HepG2 (cell line): ENCODE data around the gene HOPX. TPM values are rescaled to one million over a fixed set of nuclear protein-coding genes. Genes with fewer than 3 reads are reported as not detected.

ENCODE experiments used
- ATAC-seq: fragments of 200-7000 bp; cut with Tn5 transposase; 3 replicates; pipeline ENCODE4 v1.9.1; 2020; ENCODE audit warnings: mild to moderate bottlenecking, moderate library complexity
- BruUV-seq: library from RNA; stranded (reverse); fragments of 400-500 nt; replicated peaks from 2 replicates; lab custom pipeline; 2021; lab: Mats Ljungman, UMichigan
- CTCF ChIA-PET: fragments of 300-600 bp; formaldehyde crosslinking; extraction: SDS; loops from one replicate; lab custom pipeline; 2021; ENCODE audit warnings: low total read pairs, inconsistent platforms, low intra/inter-chr PET ratio; lab: Yijun Ruan, JAX
- POLR2A ChIA-PET: fragments of 350-600 bp; sonication (Branson Sonifier 250); formaldehyde crosslinking; loops from one replicate; lab custom pipeline; 2020; ENCODE audit warnings: antibody characterized with exemption, inconsistent platforms; lab: Yijun Ruan, JAX
- DNase-seq: peaks from one replicate; pipeline ENCODE4 v3.0.0-alpha.2; 2015; ENCODE audit warnings: low spot score
- FAIRE-seq: peaks from 3 replicates; lab custom pipeline; 2011; peaks lifted over from hg19 to GRCh38; lab: Jason Lieb, UNC
- H2AFZ ChIP-seq: one replicate; pipeline ENCODE4 v1.6.1; 2011; ENCODE audit warnings: low read length, inconsistent platforms
- H3K27ac ChIP-seq: fragments of 300-600 bp; 3 replicates; pipeline ENCODE4 v1.8.0; 2011; ENCODE audit warnings: mixed run types, mild to moderate bottlenecking, mixed read lengths, low read length, inconsistent platforms; ENCODE audit not compliant: insufficient read depth; ENCODE audit errors: extremely low read length
- H3K27me3 ChIP-seq, 2 experiments: fragments of 200-600 bp in 1 of 2; 2 replicates in 1 of 2; 3 replicates in 1 of 2; pipeline versions ENCODE4 v1.6.0 to v1.8.0; 2011; ENCODE audit warnings: low read length in 2 of 2, mild to moderate bottlenecking in 2 of 2, moderate library complexity in 2 of 2, inconsistent platforms in 1 of 2; ENCODE audit not compliant: insufficient read depth in 2 of 2, control insufficient read depth in 1 of 2
- H3K36me3 ChIP-seq, 2 experiments: fragments of 200-600 bp in 1 of 2; replicated peaks in 1 of 2; 2 replicates in 1 of 2; 3 replicates in 1 of 2; pipeline versions ENCODE4 v1.5.1 to v1.8.0; 2011; ENCODE audit warnings: low read length in 2 of 2, inconsistent platforms in 1 of 2; ENCODE audit not compliant: insufficient read depth in 2 of 2, control insufficient read depth in 1 of 2
- H3K4me1 ChIP-seq: 2 replicates; pipeline ENCODE4 v1.5.1; 2012; ENCODE audit warnings: low read length, inconsistent platforms; ENCODE audit not compliant: insufficient read depth
- H3K4me2 ChIP-seq: 2 replicates; pipeline ENCODE4 v1.6.0; 2011; ENCODE audit warnings: low read depth, low read length, inconsistent platforms
- H3K4me3 ChIP-seq, 3 experiments: fragments of 200-600 bp in 1 of 3; sonication (generic), shearing (Covaris generic) in 1 of 3; replicated peaks in 1 of 3; 2 replicates each; pipeline ENCODE4 v1.5.1; 2011 to 2016; ENCODE audit warnings: low read length in 3 of 3, inconsistent platforms in 2 of 3, low read depth in 2 of 3, mild to moderate bottlenecking in 2 of 3, control low read depth in 1 of 3, mixed read lengths in 1 of 3; ENCODE audit not compliant: insufficient read depth in 1 of 3
- H3K79me2 ChIP-seq: one replicate; pipeline ENCODE4 v1.6.1; 2011; ENCODE audit warnings: low read length, inconsistent platforms; ENCODE audit not compliant: insufficient read depth
- H3K9ac ChIP-seq: 2 replicates; pipeline ENCODE4 v1.6.0; 2011; ENCODE audit warnings: mild to moderate bottlenecking, low read depth, low read length, inconsistent platforms; ENCODE audit not compliant: insufficient read depth
- H3K9me3 ChIP-seq: 2 replicates; pipeline ENCODE4 v1.5.1; 2012; ENCODE audit warnings: mild to moderate bottlenecking, low read length
- H4K20me1 ChIP-seq: 2 replicates; pipeline ENCODE4 v1.6.0; 2011; ENCODE audit warnings: inconsistent platforms, mild to moderate bottlenecking, low read length, moderate library complexity; ENCODE audit not compliant: insufficient read depth
- GLI4 ChIP-seq: sonication (generic); formaldehyde crosslinking; IDR thresholded peaks from 2 replicates; pipeline ENCODE4 v1.5.1; 2020; ENCODE audit warnings: missing genetic modification reagents, mild to moderate bottlenecking, moderate library complexity, borderline replicate concordance
- IKZF4 ChIP-seq: sonication (generic); formaldehyde crosslinking; IDR thresholded peaks from 2 replicates; pipeline ENCODE4 v1.5.1; 2020; ENCODE audit warnings: borderline replicate concordance, mild to moderate bottlenecking, low read depth, missing genetic modification reagents; ENCODE audit errors: not compliant biosample characterization
- IRF2 ChIP-seq: IDR thresholded peaks from 2 replicates; pipeline ENCODE4 v1.6.1; 2018; ENCODE audit warnings: missing genetic modification reagents, missing compliant biosample characterization
- KLF9 ChIP-seq: IDR thresholded peaks from 2 replicates; pipeline ENCODE4 v1.6.1; 2016; ENCODE audit warnings: low read depth
- NR2C2 ChIP-seq: sonication (generic); formaldehyde crosslinking; IDR thresholded peaks from 2 replicates; pipeline ENCODE4 v1.4.0; 2020; ENCODE audit warnings: missing genetic modification reagents, mild to moderate bottlenecking, moderate library complexity, borderline replicate concordance
- NR3C1 ChIP-seq: sonication (generic); formaldehyde crosslinking; IDR thresholded peaks from 2 replicates; pipeline ENCODE4 v1.4.0; 2020; ENCODE audit warnings: missing genetic modification reagents
- RBM22 ChIP-seq: fragments of 200-400 bp; formaldehyde crosslinking; optimal IDR thresholded peaks from 2 replicates; pipeline ENCODE3; 2017; ENCODE audit warnings: mild to moderate bottlenecking, low read length, moderate library complexity
- SIX4 ChIP-seq: sonication (generic); formaldehyde crosslinking; IDR thresholded peaks from 2 replicates; pipeline ENCODE4 v1.4.0; 2020; ENCODE audit warnings: missing genetic modification reagents
- TSC22D2 ChIP-seq: sonication (generic); formaldehyde crosslinking; IDR thresholded peaks from 2 replicates; pipeline ENCODE4 v1.5.1; 2020; ENCODE audit warnings: missing genetic modification reagents, mild to moderate bottlenecking, borderline replicate concordance
- ZNF225 ChIP-seq: sonication (generic); formaldehyde crosslinking; IDR thresholded peaks from 2 replicates; pipeline ENCODE4 v1.4.0; 2020; ENCODE audit warnings: mild to moderate bottlenecking, missing genetic modification reagents
- ZNF34 ChIP-seq: sonication (generic); formaldehyde crosslinking; IDR thresholded peaks from 2 replicates; pipeline ENCODE4 v1.4.0; 2020; ENCODE audit warnings: mild to moderate bottlenecking, missing genetic modification reagents, borderline replicate concordance
- ZNF816 ChIP-seq: sonication (generic); formaldehyde crosslinking; IDR thresholded peaks from 2 replicates; pipeline ENCODE4 v1.8.0; 2022; ENCODE audit warnings: missing genetic modification reagents, mild to moderate bottlenecking, borderline replicate concordance
- ZSCAN12 ChIP-seq: sonication (generic); formaldehyde crosslinking; IDR thresholded peaks from 2 replicates; pipeline ENCODE4 v1.9.0; 2021; ENCODE audit warnings: mild to moderate bottlenecking, missing genetic modification reagents
- WGBS: methylation state at CpG from one replicate; pipeline ENCODE4 v1.1.6; 2017; ENCODE audit warnings: low lambda C conversion rate; 5-methylcytosine and 5-hydroxymethylcytosine counted together
- in situ Hi-C: cut with HindIII; loops from 2 replicates; pipeline ENCODE4 v1.10.0; 2017; ENCODE audit warnings: low pct_unique_long_range_greater_than_20kb; ENCODE audit not compliant: extremely low pct_ligation_motif_present
- intact Hi-C: fragments of 100-400 bp; cut with micrococcal nuclease; formaldehyde crosslinking; loops from one replicate; pipeline ENCODE4 v1.10.0; 2022; ENCODE audit not compliant: unreplicated experiment
- polyA plus RNA-seq, 8 experiments: library from polyadenylated mRNA; depleted of rRNA in 3 of 8; stranded (reverse) in 7 of 8; unstranded in 1 of 8; fragments of >200 nt; fragmentation: Illumina TruSeq in 4 of 8; extraction: Trizol in 4 of 8; gene quantifications; 2 replicates each; pipeline versions ENCODE4 v1.2.1 to v1.2.3, GENCODE V29; 2011 to 2016; ENCODE audit warnings: low read depth in 4 of 8, missing spikeins in 1 of 8, mixed read lengths in 1 of 8; ENCODE audit not compliant: insufficient read depth in 1 of 8
- total RNA-seq, 5 experiments: library from RNA; depleted of rRNA; stranded (reverse); fragments of >200 nt; fragmentation: Illumina TruSeq; extraction: Trizol; gene quantifications; 2 replicates each; pipeline ENCODE4 v1.2.3, GENCODE V29; 2016; ENCODE audit warnings: low read depth in 1 of 5
- TF ChIP-seq, protein P1 (sequence below): sonication (generic); formaldehyde crosslinking; IDR thresholded peaks from 2 replicates; pipeline ENCODE4 v1.5.0; 2020; ENCODE audit warnings: mild to moderate bottlenecking, missing genetic modification reagents
- TF ChIP-seq, protein P2 (sequence below): sonication (generic); formaldehyde crosslinking; IDR thresholded peaks from 2 replicates; pipeline ENCODE4 v1.5.0; 2020; ENCODE audit warnings: missing genetic modification reagents, mild to moderate bottlenecking, borderline replicate concordance
- TF ChIP-seq, protein P3 (sequence below): sonication (generic); formaldehyde crosslinking; IDR thresholded peaks from 2 replicates; pipeline ENCODE4 v1.9.0; 2021; ENCODE audit warnings: missing genetic modification reagents, borderline replicate concordance
- TF ChIP-seq, protein P4 (sequence below): sonication (generic); formaldehyde crosslinking; IDR thresholded peaks from 2 replicates; pipeline ENCODE4 v1.8.0; 2023; ENCODE audit warnings: mild to moderate bottlenecking, missing genetic modification reagents

The HOPX gene
- total and polyA plus RNA-seq, 2 of the 13 experiments (the other 11 are each of a cell fraction or from before 2014, with no cell fraction given), result not detected

DNA sequence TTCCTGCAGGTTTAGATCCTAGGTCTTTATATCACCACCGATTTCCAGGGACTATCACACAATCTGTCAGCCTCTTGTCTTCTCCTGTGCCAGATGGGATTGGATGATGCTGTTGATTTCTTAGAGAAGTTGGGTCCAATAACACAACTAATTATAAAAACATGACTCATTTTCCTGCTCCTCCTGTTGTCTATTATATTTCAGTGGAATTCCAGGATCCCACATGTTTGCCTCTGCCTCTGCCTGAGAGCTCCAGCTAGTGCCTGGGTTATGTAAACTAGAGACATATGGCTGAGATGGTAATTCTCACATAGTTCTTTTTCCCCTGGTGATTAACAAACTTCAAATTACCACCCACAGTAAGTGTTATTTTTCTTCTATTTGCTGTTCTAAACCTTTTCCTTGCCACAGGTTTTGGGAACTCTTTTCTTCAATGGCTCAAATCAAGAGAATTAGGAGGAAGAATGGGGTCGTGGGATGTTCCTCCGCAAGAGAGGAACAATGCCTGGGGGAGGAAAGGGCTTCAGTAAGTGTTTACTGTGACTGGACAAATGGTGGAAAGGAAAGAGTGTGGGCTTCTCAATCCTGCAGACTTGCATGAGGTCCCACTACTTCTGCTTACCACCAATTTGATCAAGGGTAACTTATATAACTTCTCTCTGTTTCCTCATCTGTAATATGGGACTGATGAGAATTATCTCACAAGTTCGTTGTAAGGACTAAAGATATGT is 3.4 kb upstream of the HOPX start (continued):
- TF ChIP-seq IRF2, result no peak
- TF ChIP-seq, protein P1, sequence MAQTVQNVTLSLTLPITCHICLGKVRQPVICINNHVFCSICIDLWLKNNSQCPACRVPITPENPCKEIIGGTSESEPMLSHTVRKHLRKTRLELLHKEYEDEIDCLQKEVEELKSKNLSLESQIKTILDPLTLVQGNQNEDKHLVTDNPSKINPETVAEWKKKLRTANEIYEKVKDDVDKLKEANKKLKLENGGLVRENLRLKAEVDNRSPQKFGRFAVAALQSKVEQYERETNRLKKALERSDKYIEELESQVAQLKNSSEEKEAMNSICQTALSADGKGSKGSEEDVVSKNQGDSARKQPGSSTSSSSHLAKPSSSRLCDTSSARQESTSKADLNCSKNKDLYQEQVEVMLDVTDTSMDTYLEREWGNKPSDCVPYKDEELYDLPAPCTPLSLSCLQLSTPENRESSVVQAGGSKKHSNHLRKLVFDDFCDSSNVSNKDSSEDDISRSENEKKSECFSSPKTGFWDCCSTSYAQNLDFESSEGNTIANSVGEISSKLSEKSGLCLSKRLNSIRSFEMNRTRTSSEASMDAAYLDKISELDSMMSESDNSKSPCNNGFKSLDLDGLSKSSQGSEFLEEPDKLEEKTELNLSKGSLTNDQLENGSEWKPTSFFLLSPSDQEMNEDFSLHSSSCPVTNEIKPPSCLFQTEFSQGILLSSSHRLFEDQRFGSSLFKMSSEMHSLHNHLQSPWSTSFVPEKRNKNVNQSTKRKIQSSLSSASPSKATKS (CRISPR knock-in tag), result no peak

DNA sequence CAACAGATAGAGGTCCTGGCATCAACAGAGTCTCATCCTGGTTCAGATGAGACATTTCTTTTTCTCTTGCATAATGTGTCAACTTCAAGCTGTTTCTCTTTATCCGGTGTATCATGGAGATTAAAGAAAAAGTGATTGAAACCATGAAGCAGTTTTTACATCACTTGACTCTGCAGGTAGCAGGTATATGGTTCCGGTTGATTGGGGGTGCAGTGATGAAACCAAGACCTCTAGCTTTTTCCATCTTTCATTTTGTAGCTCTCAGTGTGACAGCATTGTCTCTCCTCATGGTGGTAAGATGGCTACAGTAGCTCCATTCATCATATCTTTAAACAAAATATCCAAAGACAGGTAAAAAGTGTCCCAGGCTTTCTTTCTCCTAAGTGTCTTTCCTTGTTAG is 2.4 kb upstream of the HOPX start:
- Histone ChIP-seq H3K4me3 (no peak overlapping the region), H3K4me2 (no peak overlapping the region), H3K9me3 (no peaks in the 10 kb centered on the region), H4K20me1 (no peaks in the 10 kb centered on the region), H3K9ac (no peak overlapping the region), H3K4me1 (no peaks in the 10 kb centered on the region), H3K27me3 (peaks cover 2 to 15% of the 10 kb centered on the region in 2 experiments; a peak in 3 of 5 replicates), H3K79me2 (no peaks in the 10 kb centered on the region), H2AFZ (no peak overlapping the region), H3K36me3 (no peaks in the 10 kb centered on the region), H3K27ac (no peak overlapping the region)
- intact Hi-C loops, result no loop called here
- FAIRE-seq (no peak), ATAC-seq (no peak), DNase-seq (no peak)
- CTCF ChIA-PET, result no interaction called here
- POLR2A ChIA-PET, result no interaction called here
- no TSS peak for BruUV-seq
- in situ Hi-C loops, result no loop called here
- 25% methylated on average over 2 of the region's 2 CpGs for WGBS
- TF ChIP-seq TSC22D2 (CRISPR knock-in tag), result no peak
- TF ChIP-seq NR2C2 (CRISPR knock-in tag), result no peak
- no peak for TF ChIP-seq NR3C1 (CRISPR knock-in tag)
- TF ChIP-seq, protein P2, sequence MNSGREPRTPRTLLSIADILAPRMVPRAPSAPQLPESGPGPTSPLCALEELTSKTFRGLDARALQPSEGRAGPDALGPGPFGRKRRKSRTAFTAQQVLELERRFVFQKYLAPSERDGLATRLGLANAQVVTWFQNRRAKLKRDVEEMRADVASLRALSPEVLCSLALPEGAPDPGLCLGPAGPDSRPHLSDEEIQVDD (CRISPR knock-in tag), result no peak
- TF ChIP-seq RBM22, result no peak
- TF ChIP-seq, protein P3, sequence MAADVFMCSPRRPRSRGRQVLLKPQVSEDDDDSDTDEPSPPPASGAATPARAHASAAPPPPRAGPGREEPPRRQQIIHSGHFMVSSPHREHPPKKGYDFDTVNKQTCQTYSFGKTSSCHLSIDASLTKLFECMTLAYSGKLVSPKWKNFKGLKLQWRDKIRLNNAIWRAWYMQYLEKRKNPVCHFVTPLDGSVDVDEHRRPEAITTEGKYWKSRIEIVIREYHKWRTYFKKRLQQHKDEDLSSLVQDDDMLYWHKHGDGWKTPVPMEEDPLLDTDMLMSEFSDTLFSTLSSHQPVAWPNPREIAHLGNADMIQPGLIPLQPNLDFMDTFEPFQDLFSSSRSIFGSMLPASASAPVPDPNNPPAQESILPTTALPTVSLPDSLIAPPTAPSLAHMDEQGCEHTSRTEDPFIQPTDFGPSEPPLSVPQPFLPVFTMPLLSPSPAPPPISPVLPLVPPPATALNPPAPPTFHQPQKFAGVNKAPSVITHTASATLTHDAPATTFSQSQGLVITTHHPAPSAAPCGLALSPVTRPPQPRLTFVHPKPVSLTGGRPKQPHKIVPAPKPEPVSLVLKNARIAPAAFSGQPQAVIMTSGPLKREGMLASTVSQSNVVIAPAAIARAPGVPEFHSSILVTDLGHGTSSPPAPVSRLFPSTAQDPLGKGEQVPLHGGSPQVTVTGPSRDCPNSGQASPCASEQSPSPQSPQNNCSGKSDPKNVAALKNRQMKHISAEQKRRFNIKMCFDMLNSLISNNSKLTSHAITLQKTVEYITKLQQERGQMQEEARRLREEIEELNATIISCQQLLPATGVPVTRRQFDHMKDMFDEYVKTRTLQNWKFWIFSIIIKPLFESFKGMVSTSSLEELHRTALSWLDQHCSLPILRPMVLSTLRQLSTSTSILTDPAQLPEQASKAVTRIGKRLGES (CRISPR knock-in tag), result no peak
- TF ChIP-seq ZSCAN12 (CRISPR knock-in tag), result no peak
- no peak for TF ChIP-seq ZNF225 (CRISPR knock-in tag)
- TF ChIP-seq, protein P4, sequence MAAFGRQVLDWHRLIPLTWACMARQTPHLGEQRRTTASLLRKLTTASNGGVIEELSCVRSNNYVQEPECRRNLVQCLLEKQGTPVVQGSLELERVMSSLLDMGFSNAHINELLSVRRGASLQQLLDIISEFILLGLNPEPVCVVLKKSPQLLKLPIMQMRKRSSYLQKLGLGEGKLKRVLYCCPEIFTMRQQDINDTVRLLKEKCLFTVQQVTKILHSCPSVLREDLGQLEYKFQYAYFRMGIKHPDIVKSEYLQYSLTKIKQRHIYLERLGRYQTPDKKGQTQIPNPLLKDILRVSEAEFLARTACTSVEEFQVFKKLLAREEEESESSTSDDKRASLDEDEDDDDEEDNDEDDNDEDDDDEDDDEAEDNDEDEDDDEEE (CRISPR knock-in tag), result no peak
- TF ChIP-seq ZNF816 (CRISPR knock-in tag), result no peak
- TF ChIP-seq GLI4 (CRISPR knock-in tag), result no peak
- no peak for TF ChIP-seq IKZF4
- no peak for TF ChIP-seq KLF9 (CRISPR knock-in tag)
- no peak for TF ChIP-seq SIX4 (CRISPR knock-in tag)
- no peak for TF ChIP-seq ZNF34 (CRISPR knock-in tag)
